Measurements from ENCODE around the gene IFNA14. TPM values are rescaled to one million over a fixed set of nuclear protein-coding genes. Genes with fewer than 3 reads are reported as not detected.
"Not testable (repeated sequence)": the region's sequence is repeated elsewhere in the genome, so short reads cannot be mapped to it uniquely, and the experiment has no call there.

The IFNA14 gene
- total RNA-seq, 1 donor from 2014 or later, result not detected

DNA sequence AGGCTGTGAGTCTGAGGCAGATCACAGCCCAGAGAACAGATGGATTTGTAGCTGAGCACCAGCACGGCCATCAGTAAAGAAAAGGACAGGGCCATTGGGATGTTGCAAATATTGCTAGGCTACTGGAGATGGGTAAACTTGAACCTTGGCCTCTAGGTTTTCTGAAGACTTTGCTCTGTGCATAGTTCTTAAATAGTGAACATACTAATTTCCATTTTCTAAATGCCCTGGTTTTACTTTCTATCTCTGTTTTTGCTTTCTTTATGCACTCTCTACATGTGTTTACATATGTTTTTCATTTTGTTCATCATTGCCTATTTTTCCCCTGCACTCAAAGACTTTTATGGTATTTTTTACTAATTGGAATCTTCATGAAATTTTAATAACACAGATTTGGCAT lies 22.6 kb downstream of the IFNA14 start, which contains the start of gene IFNA16:
TSS of gene IFNA16 (minus strand) at position 101 of the 400 bp plus-strand sequence. CDS start at position 95, 6 bp downstream.
- intact Hi-C loops (cut with micrococcal nuclease), result loop anchor here (10.0 kb wide), 1 partner anchor 238 kb away; no protein-coding TSS in a partner anchor

DNA sequence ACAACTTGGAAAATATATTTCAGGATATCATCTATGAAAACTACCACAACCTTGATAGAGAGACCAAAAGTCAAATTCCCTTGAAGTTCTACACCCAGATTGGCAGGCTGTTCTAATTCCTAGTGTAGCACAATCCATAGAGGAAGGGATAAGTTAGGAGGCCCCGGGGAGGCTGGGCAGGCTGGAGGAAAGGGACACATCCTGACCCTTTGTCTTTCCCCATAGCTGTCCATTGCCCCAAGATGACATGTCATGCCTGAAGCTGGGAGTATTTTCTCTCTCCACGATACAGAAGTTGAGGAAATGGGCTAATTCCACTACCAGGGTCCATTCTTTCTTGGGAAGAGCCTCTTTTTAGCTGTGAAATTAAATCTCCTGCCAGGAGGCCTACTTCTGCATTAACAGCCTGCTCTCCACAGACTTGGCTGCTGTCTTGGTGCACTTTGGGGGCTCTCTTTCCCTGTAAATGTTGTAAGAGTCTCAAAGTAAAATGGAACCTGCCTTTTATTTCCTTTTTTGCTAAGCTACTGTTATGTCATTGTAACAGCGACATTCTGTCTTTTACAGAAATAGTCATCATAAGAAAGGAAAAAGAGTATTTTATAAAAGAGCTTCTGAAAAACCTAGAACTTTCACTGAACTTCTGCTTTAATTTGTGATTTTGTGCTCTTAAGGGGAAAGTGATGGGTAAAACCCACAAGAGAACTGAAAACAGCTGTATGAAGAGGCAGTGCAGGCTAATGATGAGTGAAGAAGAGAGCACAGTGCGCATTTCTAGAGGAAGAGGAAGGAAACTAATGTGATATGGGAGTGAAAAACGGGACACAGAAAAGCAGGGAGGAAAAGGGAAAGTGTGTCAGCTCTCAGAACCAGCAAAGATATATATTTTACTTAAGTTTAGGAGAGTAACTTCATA lies 26.1 kb downstream of the IFNA14 start:
- intact Hi-C loops (cut with micrococcal nuclease), result loop anchor here (10.0 kb wide), 1 partner anchor 241 kb away; no protein-coding TSS in a partner anchor

DNA sequence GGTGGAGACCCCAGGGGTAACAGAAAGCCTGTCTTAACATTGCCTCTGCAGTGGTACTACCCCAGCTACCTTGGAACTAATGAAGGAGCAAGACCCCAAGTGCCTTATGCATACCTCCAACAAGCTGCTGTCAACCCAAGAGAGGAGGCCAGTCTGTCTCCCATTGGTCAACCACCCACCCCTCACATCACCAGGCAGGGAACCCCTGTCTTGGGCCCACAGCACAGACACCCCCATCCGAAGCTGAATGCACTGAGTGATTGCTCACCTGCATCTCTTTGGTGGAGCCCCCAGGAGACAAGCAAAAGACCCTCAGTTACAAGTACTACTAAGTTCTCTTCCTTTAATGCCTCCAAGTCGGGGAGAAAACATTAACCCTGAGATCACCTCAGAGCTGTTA lies 27.6 kb downstream of the IFNA14 start:
- intact Hi-C loops (cut with micrococcal nuclease), result loop anchor here (10.0 kb wide), 1 partner anchor 243 kb away; no protein-coding TSS in a partner anchor

DNA sequence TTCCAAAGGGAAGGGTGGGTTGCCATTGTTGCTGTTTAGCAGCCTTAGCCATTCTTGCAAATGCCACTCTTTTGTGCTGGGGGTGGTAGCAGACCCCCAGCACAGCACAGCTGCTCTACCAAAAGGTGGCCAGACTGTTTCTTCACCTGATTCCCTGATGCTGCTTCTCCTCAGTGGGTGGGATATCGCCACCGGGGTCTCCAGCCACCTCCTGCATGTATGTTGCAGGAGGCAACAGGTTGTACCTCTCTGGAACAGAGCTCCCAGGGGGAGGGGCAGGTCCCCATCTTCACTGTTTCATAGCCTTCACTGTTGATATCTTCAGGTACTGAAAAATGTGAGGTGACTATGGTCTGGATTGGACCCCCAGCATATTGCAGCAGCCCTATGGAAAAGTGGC lies 29.0 kb downstream of the IFNA14 start:
- intact Hi-C loops (cut with micrococcal nuclease), result loop anchor here (10.0 kb wide), 1 partner anchor 244 kb away; no protein-coding TSS in a partner anchor

DNA sequence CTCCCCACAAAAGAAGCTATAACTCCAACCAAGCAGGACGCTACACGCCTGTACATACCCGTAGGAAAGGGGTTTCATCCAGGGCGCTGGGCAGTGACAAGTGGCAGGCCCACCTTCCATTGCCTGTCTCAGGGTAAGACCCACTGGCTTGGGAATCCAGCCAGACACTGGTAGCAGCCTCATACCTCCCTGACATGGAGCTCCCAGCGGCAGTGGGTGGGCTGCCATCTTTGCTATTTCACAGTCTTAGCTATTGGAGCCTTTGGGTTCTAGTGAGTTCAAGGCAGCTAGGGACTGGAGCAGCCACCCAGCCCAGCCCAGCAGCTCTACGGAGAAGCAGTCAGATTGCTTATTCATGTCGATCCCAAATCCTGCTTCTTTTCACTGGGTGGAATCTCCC lies 29.5 kb downstream of the IFNA14 start:
- intact Hi-C loops (cut with micrococcal nuclease), result loop anchor here (10.0 kb wide), 1 partner anchor 244 kb away; no protein-coding TSS in a partner anchor

DNA sequence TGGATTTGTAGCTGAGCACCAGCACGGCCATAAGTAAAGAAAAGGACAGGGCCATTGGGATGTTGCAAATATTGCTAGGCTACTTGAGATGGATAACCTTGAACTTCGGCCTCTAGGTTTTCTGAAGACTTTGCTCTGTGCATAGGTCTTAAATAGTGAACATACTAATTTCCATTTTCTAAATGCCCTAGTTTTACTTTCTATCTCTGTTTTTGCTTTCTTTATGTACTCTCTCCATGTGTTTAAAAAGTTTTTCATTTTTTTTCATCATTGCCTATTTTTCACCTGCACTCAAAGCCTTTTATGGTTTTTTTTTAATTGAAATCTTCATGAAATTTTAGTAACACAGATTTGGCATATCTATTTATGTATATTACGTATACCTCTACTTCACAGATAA lies 32.8 kb downstream of the IFNA14 start, which contains the start of gene IFNA10:
TSS of gene IFNA10 (minus strand) at position 101 of the 400 bp plus-strand sequence. CDS start at position 55, 46 bp downstream.
- intact Hi-C loops (cut with micrococcal nuclease), result not testable (repeated sequence)

DNA sequence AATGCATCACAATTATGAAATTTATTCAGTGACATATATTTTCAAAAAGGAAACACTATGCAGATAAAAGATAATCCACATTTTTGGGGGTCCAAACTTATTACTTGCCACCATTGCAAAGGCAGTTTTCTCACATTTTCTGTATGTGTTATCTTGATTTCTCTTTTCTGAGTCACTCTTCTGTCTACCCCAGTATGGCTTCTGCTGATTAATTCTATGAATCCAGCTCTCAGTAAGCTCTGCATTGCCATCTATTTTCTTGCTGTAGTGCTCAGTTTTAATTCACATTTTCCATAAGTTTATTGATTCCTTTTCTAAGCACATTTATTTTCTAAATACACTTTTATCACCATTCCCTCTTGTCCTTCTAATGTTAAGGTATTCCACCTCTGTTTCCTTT lies 34.6 kb downstream of the IFNA14 start:
- intact Hi-C loops (cut with micrococcal nuclease), result no loop called here

DNA sequence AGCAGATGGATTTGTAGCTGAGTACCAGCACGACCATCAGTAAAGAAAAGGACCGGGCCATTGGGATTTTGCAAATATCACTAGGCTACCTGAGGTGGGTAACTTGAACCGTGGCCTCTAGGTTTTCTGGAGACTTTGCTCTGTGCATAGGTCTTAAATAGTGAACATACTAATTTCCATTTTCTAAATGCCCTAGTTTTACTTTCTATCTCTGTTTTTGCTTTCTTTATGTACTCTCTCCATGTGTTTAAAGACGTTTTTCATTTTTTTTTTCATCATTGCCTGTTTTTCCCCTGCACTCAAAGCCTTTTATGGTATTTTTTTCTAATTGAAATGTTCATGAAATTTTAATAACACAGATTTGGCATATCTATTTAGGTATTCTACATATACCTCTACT lies 37.7 kb downstream of the IFNA14 start, which contains the start of gene IFNA7:
TSS of gene IFNA7 (minus strand) at position 101 of the 400 bp plus-strand sequence. CDS start at position 61, 40 bp downstream.
- intact Hi-C loops (cut with micrococcal nuclease), result not testable (repeated sequence)

DNA sequence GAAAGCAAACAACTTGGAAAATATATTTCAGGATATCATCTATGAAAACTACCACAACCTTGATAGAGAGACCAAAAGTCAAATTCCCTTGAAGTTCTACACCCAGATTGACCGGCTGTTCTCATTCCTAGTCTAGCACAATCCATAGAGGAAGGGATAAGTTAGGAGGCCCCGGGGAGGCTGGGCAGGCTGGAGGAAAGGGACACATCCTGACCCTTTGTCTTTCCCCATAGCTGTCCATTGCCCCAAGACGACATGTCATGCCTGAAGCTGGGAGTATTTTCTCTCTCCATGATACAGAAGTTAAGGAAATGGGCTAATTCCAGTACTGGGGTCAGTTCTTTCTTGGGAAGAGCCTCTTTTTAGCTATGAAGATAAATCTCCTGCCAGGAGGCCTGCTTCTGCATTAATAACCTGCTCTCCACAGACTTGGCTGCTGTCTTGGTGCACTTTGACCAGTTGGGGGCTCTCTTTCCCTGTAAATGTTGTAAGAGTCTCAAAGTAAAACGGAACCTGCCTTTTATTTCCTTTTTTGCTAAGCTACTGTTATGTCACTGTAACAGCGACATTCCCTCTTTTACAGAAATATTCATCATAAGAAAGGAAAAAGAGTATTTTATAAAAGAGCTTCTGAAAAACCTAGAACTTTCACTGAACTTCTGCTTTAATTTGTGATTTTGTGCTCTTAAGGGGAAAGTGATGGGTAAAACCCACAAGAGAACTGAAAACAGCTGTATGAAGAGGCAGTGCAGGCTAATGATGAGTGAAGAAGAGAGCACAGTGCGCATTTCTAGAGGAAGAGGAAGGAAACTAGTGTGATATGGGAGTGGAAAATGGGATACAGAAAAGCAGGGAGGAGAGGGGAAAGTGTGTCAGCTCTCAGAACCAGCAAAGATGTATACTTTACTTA lies 44.7 kb downstream of the IFNA14 start:
- intact Hi-C loops (cut with micrococcal nuclease), result loop anchor here (1.0 to 2.0 kb wide), 3 partner anchors 36 to 594 kb away; no protein-coding TSS in a partner anchor

Other genes starting within 250 kb of the IFNA14 start
- gene HACD4, start 208.4 kb downstream of the IFNA14 start, total RNA-seq, result 13.4 and 16.5 TPM in 2 replicates
- not detected in 2 replicates for gene IFNB1, start 162.1 kb downstream of the IFNA14 start, total RNA-seq
- not detected in 2 replicates for gene IFNW1, start 98.2 kb downstream of the IFNA14 start, total RNA-seq
- gene IFNA21, start 73.3 kb downstream of the IFNA14 start, total RNA-seq, result not detected in 2 replicates
- gene IFNA4, start 52.4 kb downstream of the IFNA14 start, total RNA-seq, result not detected in 2 replicates
- not detected in 2 replicates for gene IFNA7, start 37.8 kb downstream of the IFNA14 start, total RNA-seq
- gene IFNA10, start 32.9 kb downstream of the IFNA14 start, total RNA-seq, result not detected in 2 replicates
- not detected in 2 replicates for gene IFNA16, start 22.7 kb downstream of the IFNA14 start, total RNA-seq
- not detected in 2 replicates for gene IFNA17, start 11.8 kb downstream of the IFNA14 start, total RNA-seq
- gene IFNA5, start 65.3 kb upstream of the IFNA14 start, total RNA-seq, result not detected in 2 replicates
- gene KLHL9, start 95.4 kb upstream of the IFNA14 start, total RNA-seq, result 17.1 and 17.2 TPM in 2 replicates
- not detected in 2 replicates for gene IFNA6, start 110.9 kb upstream of the IFNA14 start, total RNA-seq
- not detected in 2 replicates for gene IFNA13, start 128.1 kb upstream of the IFNA14 start, total RNA-seq
- not detected in 2 replicates for gene IFNA2, start 145.4 kb upstream of the IFNA14 start, total RNA-seq
- gene IFNA8, start 169.1 kb upstream of the IFNA14 start, total RNA-seq, result not detected in 2 replicates
- gene IFNA1, start 200.4 kb upstream of the IFNA14 start, total RNA-seq, result not detected in 2 replicates
- not detected in 2 replicates for gene IFNE, start 242.3 kb upstream of the IFNA14 start, total RNA-seq

All from T-helper 2 cell treated with Interferon-gamma antibody and Interleukin-4, amounts not matched to agents 100 ng/mL and 5 ng/mL, for 36 hours (primary cell).